Loucy (cell line): Measurements from ENCODE around the gene GAB2.

ENCODE experiments used
- EZH2phosphoT487 ChIP-seq: fragments of 200-600 bp; IDR thresholded peaks from 2 replicates; pipeline ENCODE4 v1.6.1; 2018; ENCODE audit warnings: antibody characterized with exemption, mild to moderate bottlenecking, moderate library complexity, borderline replicate concordance
- TF ChIP-seq, protein P1 (sequence below): fragments of 200-600 bp; sonication (generic); conservative IDR thresholded peaks from 2 replicates; pipeline ENCODE4 v1.5.1; 2014; ENCODE audit warnings: mild to moderate bottlenecking, antibody characterized with exemption, low read length

DNA sequence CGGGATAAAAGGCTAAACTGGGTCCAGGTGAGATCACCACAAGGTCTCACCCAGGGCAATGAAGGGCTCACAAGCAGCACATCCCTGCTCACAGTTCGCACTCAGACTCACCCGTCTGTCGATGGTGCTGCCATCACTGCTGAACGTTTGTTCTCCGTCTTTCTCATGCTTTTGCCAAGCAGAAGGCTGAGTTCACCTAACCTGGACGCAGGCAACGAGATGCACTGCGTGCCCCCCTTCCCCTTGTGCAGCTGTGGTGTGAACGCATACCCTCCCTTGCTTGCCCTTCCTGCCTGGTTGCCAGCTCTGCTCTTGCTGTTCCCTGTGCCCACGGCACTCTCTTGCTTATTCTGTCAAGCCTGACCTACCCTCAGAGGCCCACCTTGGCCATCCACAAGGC lies 247.2 kb downstream of the GAB2 start:
- TF ChIP-seq, protein P1, sequence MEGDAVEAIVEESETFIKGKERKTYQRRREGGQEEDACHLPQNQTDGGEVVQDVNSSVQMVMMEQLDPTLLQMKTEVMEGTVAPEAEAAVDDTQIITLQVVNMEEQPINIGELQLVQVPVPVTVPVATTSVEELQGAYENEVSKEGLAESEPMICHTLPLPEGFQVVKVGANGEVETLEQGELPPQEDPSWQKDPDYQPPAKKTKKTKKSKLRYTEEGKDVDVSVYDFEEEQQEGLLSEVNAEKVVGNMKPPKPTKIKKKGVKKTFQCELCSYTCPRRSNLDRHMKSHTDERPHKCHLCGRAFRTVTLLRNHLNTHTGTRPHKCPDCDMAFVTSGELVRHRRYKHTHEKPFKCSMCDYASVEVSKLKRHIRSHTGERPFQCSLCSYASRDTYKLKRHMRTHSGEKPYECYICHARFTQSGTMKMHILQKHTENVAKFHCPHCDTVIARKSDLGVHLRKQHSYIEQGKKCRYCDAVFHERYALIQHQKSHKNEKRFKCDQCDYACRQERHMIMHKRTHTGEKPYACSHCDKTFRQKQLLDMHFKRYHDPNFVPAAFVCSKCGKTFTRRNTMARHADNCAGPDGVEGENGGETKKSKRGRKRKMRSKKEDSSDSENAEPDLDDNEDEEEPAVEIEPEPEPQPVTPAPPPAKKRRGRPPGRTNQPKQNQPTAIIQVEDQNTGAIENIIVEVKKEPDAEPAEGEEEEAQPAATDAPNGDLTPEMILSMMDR = no peak
- no peak for TF ChIP-seq EZH2phosphoT487
